ENCODE results near the gene SMARCE1.
"Not testable (repeated sequence)": the region's sequence is repeated elsewhere in the genome, so short reads cannot be mapped to it uniquely, and the experiment has no call there.

SMARCE1 gene

GRCh38 chr17:40610359-40610758 is 37.3 kb downstream of the SMARCE1 start:
- DNase-seq (ENCODE audit: low read depth): no peak

DNA sequence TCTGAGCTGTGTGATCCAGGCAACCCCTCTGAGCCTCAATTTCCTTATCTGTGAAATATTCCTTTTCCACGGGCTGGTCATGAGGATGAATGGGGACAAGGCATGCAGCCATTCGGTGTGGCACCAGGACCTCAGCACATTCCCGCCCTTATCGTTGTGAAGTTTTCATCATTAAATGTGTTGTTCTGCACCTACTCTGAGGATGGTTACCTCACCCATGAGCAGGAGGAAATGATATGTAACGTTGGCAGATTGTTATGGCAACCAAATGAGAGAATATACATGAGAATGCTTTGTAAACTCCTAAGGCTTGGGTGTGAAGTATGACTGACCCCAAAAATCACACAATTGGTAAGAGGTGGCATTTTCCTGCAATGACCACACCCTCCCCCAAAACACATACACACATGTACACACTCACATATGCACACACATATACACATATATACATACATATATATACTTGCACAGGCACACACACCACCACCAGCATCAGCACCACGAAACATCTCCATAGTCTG is 39.5 kb downstream of the SMARCE1 start:
- no peak for DNase-seq (ENCODE audit: low read depth)

- no peak for DNase-seq (ENCODE audit: low read depth)
Observed at GRCh38 chr17:40607641-40608040, 40.0 kb downstream of the SMARCE1 start.

GRCh38 chr17:40606548-40607353 is 40.9 kb downstream of the SMARCE1 start:
- DNase-seq (ENCODE audit: low read depth): no peak

GRCh38 chr17:40605306-40605705 is 42.3 kb downstream of the SMARCE1 start:
- no peak for DNase-seq (ENCODE audit: low read depth)

GRCh38 chr17:40604327-40605080 is 43.1 kb downstream of the SMARCE1 start:
- no peak for DNase-seq (ENCODE audit: low read depth)

DNA sequence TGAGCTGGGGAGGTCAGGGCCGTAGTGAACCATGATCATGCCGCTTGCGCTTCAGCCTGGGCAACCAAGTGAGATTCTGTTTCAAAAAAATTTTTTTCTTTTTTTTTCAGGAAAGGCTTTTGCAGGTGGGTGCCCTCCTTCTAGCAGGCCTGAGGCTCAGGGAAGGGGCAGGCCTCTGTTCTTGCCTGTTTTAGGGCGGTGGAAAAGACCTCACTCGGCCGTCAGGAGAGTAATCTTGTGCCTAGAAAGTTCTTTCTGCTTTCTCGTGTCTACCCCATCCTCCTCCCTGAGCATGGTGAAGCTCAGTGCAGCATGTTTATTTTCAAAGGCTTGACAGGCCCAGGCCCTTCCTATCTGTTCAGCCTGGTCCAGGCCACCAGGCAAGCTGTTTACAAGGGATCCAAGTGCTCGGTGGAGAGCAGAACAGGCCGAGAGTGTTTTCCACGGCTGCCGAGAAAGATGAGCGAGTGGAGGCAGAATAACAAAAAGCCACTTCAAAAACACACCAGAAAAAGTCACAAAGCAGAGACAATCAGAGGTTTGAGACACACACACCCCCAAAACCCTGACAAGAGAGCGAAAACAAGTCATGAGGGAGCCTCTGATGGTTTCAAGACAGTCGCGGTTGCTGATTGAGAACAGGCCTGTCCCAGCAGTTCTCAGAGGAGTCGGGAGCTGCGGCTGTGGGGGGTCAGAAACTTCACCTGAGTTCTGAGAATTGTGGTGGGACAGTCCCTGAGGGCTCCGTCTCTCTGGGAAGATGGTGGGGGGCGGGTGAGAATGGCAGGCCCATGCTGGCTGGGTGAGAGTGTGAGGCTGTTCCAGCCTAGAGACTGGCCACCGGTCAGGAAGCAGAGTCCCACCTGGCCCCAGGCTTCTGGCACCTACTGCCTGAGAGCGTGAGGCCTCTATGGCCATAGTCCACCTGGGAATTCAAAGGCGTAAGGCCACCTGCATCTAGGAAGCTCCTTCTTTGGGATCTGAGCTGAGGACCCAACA is 44.9 kb downstream of the SMARCE1 start:
- no peak for DNase-seq (ENCODE audit: low read depth)

DNA sequence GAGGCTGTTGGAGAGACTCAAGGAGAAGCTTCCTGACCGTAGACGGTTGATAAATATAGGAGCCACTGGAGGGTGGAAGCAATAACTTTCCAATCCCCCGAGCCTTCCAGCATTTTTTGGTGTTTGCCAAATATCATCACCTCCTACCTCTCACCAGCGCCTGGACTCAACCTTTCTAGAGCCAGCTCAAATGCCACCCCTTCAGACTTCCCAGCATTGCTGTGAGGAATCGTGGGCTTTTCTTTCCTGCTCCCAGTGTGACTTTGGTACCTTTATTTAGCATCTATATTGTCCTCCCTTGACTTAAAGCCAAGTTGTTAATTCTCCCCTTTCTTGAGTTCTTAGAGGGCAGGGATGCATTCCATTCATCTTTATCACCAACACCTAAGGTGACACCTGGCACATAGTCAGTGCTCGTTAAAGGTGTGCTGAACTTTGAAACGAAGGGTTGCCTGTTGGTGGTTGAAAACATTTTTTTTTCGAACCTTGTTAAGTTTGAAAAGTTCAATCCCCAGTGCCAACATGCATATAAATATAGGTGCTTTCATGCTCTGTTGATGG is 47.1 kb downstream of the SMARCE1 start:
- no peak for DNase-seq (ENCODE audit: low read depth)

DNA sequence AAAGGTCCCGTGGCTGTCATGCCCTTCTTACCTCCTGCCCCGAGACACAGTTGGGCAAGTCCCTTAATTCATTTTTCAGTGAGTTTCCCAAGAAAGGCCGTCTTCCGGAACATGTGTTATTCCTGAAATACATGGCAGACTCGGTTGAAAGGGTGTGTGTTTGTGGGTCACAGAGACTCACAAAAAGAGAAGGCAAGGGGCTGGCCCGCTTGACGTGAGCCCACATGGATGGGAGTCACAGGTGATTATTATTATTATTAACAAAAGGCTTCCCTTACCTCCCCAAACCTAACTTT is 48.2 kb downstream of the SMARCE1 start:
- DNase-seq (ENCODE audit: low read depth): no peak

- no peak for DNase-seq (ENCODE audit: low read depth)
Observed at GRCh38 chr17:40598619-40599467, 48.8 kb downstream of the SMARCE1 start.

DNA sequence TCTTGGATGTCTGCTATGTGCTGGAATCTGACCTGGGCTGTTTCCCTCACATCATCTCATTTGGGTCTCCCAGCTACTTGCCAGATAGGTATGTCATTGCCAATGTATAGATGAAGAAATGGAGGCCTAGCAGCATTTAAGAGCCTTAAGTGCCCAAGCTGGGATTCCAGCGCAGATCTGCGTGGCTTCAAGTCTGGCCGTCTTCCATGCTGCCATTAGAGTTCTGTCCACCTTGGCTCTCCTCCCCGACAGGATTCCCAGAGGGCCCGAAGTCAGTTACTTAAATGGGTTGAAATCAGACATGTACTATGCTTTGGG is 49.4 kb downstream of the SMARCE1 start:
- DNase-seq (ENCODE audit: low read depth): no peak

- no peak for DNase-seq (ENCODE audit: low read depth)
Observed at GRCh38 chr17:40597556-40598300, 49.9 kb downstream of the SMARCE1 start.

DNA sequence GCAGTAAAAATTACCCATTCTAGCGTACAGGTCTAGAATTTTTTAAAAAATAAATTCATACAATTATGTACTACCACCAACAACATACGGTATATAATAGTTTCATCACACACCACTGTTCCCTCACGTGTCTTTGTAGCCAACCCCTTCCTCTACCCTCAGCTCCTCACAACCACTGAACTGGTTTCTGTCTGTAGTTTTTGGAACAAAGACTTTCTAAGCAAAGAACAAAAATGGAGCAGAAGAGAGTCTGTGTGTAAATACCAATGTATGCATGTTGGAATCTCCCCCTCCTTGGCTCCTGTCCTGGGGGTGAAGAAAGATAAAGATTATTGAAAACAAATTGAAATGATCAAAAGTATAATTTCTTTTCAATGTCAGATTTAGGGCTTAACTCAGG is 50.5 kb downstream of the SMARCE1 start:
- no peak for DNase-seq (ENCODE audit: low read depth)

DNA sequence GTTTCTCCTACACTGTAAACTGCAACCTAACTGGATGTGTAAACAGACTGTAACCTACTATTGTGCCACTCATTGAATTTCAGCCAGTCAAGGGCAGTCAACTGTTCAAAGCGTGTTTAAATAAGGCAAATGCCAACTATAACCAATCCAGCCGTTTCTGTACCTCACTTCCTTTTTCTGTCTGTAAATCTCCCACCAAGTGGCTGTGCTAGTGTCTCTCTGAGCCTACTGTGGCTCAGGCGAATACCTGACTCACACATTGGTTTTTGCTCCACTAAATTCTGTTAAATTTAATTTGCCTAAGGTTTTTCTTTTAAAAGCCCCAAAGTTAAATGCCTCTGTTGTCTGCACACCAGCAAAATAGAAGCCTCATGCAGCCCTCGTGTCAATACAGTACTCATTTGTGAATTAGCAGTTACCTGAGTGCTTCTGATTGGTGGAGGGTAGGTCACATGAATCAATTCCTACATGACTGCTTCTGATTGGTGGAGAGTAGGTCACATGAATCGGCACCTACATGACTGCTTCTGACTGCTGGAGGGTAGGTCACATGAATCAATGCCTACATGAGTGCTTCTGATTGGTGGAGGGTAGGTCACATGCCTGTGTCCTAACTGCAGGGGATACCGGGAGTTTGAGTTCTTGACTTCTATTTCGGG is 51.2 kb downstream of the SMARCE1 start:
- no peak for DNase-seq (ENCODE audit: low read depth)

- DNase-seq (ENCODE audit: low read depth): no peak
Observed at GRCh38 chr17:40590742-40591141, 56.9 kb downstream of the SMARCE1 start.

DNA sequence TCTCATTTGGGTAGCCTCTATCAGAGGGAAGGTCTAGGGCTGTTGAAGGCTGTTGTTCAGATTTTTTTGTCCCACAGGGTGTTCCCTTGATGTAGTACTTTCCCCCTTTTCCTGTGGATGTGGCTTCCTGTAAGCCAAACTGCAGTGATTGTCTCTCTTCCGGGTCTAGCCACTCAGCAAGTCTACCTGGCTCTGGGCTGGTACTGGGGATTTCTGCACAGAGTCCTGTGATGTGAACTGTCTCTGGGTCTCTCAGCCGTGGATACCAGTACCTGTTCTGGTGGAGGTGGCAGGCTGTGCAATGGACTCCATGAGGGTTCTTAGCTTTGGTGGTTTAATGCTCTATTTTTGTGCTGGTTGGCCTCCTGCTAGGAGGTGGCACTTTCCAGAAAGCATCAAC is 59.1 kb downstream of the SMARCE1 start:
- no peak for DNase-seq (ENCODE audit: low read depth)

DNA sequence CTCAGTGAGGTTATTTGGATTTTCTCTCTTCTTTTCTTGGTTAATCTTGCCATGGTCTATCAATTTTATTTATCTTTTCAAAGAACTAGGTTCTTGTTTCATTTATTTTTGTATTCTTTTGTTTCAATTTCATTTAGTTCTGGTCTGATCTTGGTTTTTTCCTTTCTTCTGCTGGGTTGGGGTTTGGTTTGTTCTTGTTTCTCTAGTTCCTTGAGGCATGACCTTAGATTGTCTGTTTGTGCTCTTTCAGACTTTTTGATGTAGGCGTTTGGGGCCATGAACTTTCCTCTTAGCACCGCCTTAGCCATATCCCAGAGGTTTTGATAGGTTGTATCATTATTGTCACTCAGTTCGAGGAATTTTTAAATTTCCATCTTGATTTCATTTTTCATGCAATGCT is 61.4 kb downstream of the SMARCE1 start:
- DNase-seq (ENCODE audit: low read depth): not testable (repeated sequence)

- DNase-seq (ENCODE audit: low read depth): not testable (repeated sequence)
Observed at GRCh38 chr17:40584950-40585349, 62.7 kb downstream of the SMARCE1 start.

DNA sequence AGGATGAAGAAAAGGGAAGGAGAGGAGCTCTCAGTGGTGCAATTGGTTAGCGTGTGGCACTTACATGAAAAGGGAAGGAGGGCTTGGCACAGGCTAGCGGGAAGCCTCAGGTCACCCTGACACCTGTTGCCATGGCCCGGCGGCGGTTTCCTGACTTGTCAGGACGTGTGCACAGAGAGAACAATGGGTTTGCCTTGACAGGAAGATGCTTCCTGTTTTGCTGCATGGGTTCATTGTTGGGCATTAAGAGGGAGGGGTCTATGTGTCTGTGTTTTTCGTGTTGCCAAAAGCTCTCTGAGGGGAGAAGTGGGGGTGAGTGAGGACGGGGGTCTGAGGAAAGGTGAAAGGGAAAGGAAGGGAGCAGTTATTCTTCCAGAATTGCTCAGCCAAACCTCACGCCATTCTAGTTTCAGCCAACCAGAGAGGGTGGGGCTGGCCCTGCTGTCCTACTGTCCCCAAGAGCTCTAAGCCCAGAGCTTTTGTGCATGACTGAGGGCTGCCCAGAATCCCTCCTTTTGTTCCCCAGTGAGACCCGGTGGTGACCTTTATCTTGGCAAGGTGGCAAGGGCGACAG is 65.2 kb downstream of the SMARCE1 start:
- no peak for DNase-seq (ENCODE audit: low read depth)

All from stimulated activated CD8-positive, alpha-beta memory T cell treated with anti-CD3 and anti-CD28 coated beads, Interleukin-15, amount 100 ng/mL, for 1 hour (primary cell).